Heart left ventricle (tissue), 16 donors: ENCODE results near the gene LY86. TPM values are rescaled to one million over a fixed set of nuclear protein-coding genes. Genes with fewer than 3 reads are reported as not detected.

Experiments
- ATAC-seq, 4 donors: fragments of 200-7000 bp; cut with Tn5 transposase; one replicate each; pipeline ENCODE4 v1.9.1; 2020 to 2022; ENCODE audit warnings: moderate library complexity in 4 of 4, mild to moderate bottlenecking in 3 of 4, moderate number of reproducible peaks in 1 of 4
- DNase-seq, 5 donors: peaks; one replicate each; pipeline ENCODE4 v3.0.0-alpha.2; 2020
- H3K27ac ChIP-seq, 12 donors: fragments of 200-600 bp; sonication (generic) in 4 of 12; one replicate each; pipeline versions ENCODE4 v1.5.0 to v1.8.0; 2016 to 2022; ENCODE audit warnings: mild to moderate bottlenecking in 2 of 12
- H3K27me3 ChIP-seq, 9 donors: fragments of 200-600 bp; sonication (generic) in 2 of 9; one replicate each; pipeline versions ENCODE4 v1.5.1 to v1.8.0; 2016 to 2022; ENCODE audit warnings: mild to moderate bottlenecking in 3 of 9
- H3K36me3 ChIP-seq, 9 donors: fragments of 200-600 bp; sonication (generic) in 2 of 9; one replicate each; pipeline versions ENCODE4 v1.5.0 to v1.8.0; 2018 to 2022; ENCODE audit warnings: mild to moderate bottlenecking in 2 of 9
- H3K4me1 ChIP-seq, 12 donors: fragments of 200-600 bp; sonication (generic) in 4 of 12; one replicate each; pipeline versions ENCODE4 v1.5.0 to v1.8.0; 2016 to 2022; ENCODE audit warnings: mild to moderate bottlenecking in 3 of 12
- H3K4me3 ChIP-seq, 12 donors: fragments of 200-600 bp; sonication (generic) in 4 of 12; one replicate each; pipeline versions ENCODE4 v1.5.0 to v1.8.0; 2017 to 2022; ENCODE audit warnings: mild to moderate bottlenecking in 9 of 12, moderate library complexity in 4 of 12
- H3K9me3 ChIP-seq, 12 donors: fragments of 200-600 bp; sonication (generic) in 4 of 12; one replicate each; pipeline versions ENCODE4 v1.5.0 to v1.8.0; 2016 to 2022; ENCODE audit warnings: mild to moderate bottlenecking in 1 of 12
- CTCF ChIP-seq, 12 donors: fragments of 200-600 bp; sonication (generic) in 4 of 12; IDR thresholded peaks; one replicate each; pipeline versions ENCODE4 v1.5.0 to v1.8.0; 2018 to 2022; ENCODE audit warnings: antibody characterized with exemption in 12 of 12, mild to moderate bottlenecking in 5 of 12
- POLR2A ChIP-seq, 2 donors: fragments of 450-650 bp; IDR thresholded peaks; one replicate each; pipeline ENCODE4 v1.6.1; 2017; ENCODE audit warnings: antibody characterized with exemption in 2 of 2, mild to moderate bottlenecking in 2 of 2, moderate library complexity in 2 of 2
- WGBS, 4 donors: extraction: QIAGEN DNeasy Blood & Tissue Kit in 2 of 4; methylation state at CpG; one replicate each; pipeline versions ENCODE4 v1.1.5 to v1.1.7; 2013 to 2018; 5-methylcytosine and 5-hydroxymethylcytosine counted together
- intact Hi-C, 10 donors: fragments of 100-400 bp; cut with DNase I; formaldehyde crosslinking; loops; one replicate each; pipeline versions ENCODE4 v1.11.1 to v1.14.2; 2022
- polyA plus RNA-seq, 2 donors: library from polyadenylated mRNA; stranded (reverse); fragments of 200-250 nt; gene quantifications; one replicate each; pipeline ENCODE4 v1.2.3, GENCODE V29; 2013
- total RNA-seq, 9 donors: library from RNA; depleted of rRNA in 2 of 9; stranded (reverse); fragments of >200 nt in 2 of 9; fragmentation: NEBNext Ultra II Directional in 3 of 9; extraction: Animal tissue kit (Norgen Biotek cat#: 25700) in 3 of 9; gene quantifications; one replicate each; pipeline versions ENCODE4 v1.1.0 to v1.2.4, GENCODE V29; 2016 to 2023
- donor health status: ischemic (EF 13 %, LVEDD 7.1; RV severe dilation, severe dysfunction).
- donor health status: healthy with polysubstance abuse.
- donor health status: DM: no; HTN: yes; CAD: no.
- donor health status: DM: no; HTN: no; CAD: no.
- donor health status: ischemic (EF 25% LVEDD 6.9; RV normal size, moderate dysfunction).
- donor health status: ischemic (EF 25% LVEDD 5.7; RV mildly dilated, moderate dysfunction).
- donor health status: healthy.
- donor health status: DM: yes; HTN: yes; CAD: no.
- donor health status: ischemic (EF 35%, LVEDD 5.7; RV mildly dilated, moderate dysfunction).
- donor health status: nonischemic (EF 11% LVEDD 7.7; RV severe dilation, severe dysfunction).
- donor health status: DM: yes; HTN: yes; CAD: no.
- donor health status: PGD.
- donor health status: ischemic (EF 29% LVEDD 5.4; RV normal size, mild dysfunction).
- donor health status: nonischemic (EF 23%, LVEDD 6.1; RV moderate dilation, normal function).

Gene LY86
- total and polyA plus RNA-seq, 11 donors: 0.23 to 13.4 (median 0.75) TPM

GRCh38 chr6:6582131-6582530, 6.4 kb upstream of the LY86 start:
- no peaks in the 10 kb centered on the region for H3K36me3 ChIP-seq
- ATAC-seq: no peak
- no peaks in the 10 kb centered on the region for H3K9me3 ChIP-seq
- DNase-seq: no peak
- no peak overlapping the region for H3K27ac ChIP-seq
- H3K4me3 ChIP-seq: no peak overlapping the region
- no peaks in the 10 kb centered on the region for H3K27me3 ChIP-seq
- intact Hi-C loops: no loop called here
- H3K4me1 ChIP-seq: peaks cover 0 to 7% (median 0%) of the 10 kb centered on the region in 12 donors
- 84 to 96% (median 90%) methylated on average over 1 of the region's 1 CpG for WGBS, 4 donors
- TF ChIP-seq CTCF (IDR thresholded peaks at IDR 0.05) (no peak), POLR2A (IDR thresholded peaks at IDR 0.05) (no peak)

GRCh38 chr6:6583836-6584235, 4.7 kb upstream of the LY86 start:
- Histone ChIP-seq H3K4me1 (peaks cover 0 to 24% (median 14%) of the 10 kb centered on the region in 12 donors), H3K27ac (no peak overlapping the region), H3K36me3 (no peaks in the 10 kb centered on the region), H3K9me3 (no peaks in the 10 kb centered on the region), H3K4me3 (no peak overlapping the region), H3K27me3 (no peaks in the 10 kb centered on the region)
- DNase-seq (no peak), ATAC-seq (no peak)
- TF ChIP-seq POLR2A (IDR thresholded peaks at IDR 0.05) (no peak), CTCF (IDR thresholded peaks at IDR 0.05) (no peak)
- intact Hi-C loops: no loop called here
- WGBS, 4 donors: 90 to 100% (median 94%) methylated on average over 2 of the region's 2 CpGs

GRCh38 chr6:6584310-6585002, 4.1 kb upstream of the LY86 start:
- no peak overlapping the region for H3K27ac ChIP-seq
- H3K27me3 ChIP-seq: no peaks in the 10 kb centered on the region
- peaks cover 0 to 31% (median 20%) of the 10 kb centered on the region in 12 donors for H3K4me1 ChIP-seq
- DNase-seq (no peak), ATAC-seq (no peak)
- TF ChIP-seq POLR2A (IDR thresholded peaks at IDR 0.05) (no peak), CTCF (IDR thresholded peaks at IDR 0.05) (no peak)
- H3K9me3 ChIP-seq: no peaks in the 10 kb centered on the region
- no peaks in the 10 kb centered on the region for H3K36me3 ChIP-seq
- no peak overlapping the region for H3K4me3 ChIP-seq
- intact Hi-C loops: no loop called here
- WGBS, 4 donors: 69 to 96% (median 80%) methylated on average over 7 of the region's 7 CpGs

GRCh38 chr6:6585003-6585311, 3.6 kb upstream of the LY86 start:
- Histone ChIP-seq H3K36me3 (no peaks in the 10 kb centered on the region), H3K4me3 (no peak overlapping the region), H3K27ac (no peak overlapping the region), H3K9me3 (no peaks in the 10 kb centered on the region), H3K27me3 (no peaks in the 10 kb centered on the region), H3K4me1 (peaks cover 0 to 33% (median 22%) of the 10 kb centered on the region in 12 donors)
- TF ChIP-seq POLR2A (IDR thresholded peaks at IDR 0.05) (no peak), CTCF (IDR thresholded peaks at IDR 0.05) (no peak)
- no peak for ATAC-seq
- WGBS, 4 donors: 86 to 96% (median 87%) methylated on average over 1 of the region's 1 CpG
- DNase-seq: no peak
- intact Hi-C loops: no loop called here
